Embryonic facial prominence (tissue), 1 donor: ENCODE data around the gene SCAMP2.
A peak's percentile ranks its signal among the peaks of the same experiment; 100 is the strongest.
"Not testable (repeated sequence)": the region's sequence is repeated elsewhere in the genome, so short reads cannot be mapped to it uniquely, and the experiment has no call there.

ENCODE experiments used
- DNase-seq: peaks from one replicate; pipeline ENCODE4 v3.0.0-alpha.2; 2016; ENCODE audit errors: extremely low spot score

SCAMP2 gene

DNA sequence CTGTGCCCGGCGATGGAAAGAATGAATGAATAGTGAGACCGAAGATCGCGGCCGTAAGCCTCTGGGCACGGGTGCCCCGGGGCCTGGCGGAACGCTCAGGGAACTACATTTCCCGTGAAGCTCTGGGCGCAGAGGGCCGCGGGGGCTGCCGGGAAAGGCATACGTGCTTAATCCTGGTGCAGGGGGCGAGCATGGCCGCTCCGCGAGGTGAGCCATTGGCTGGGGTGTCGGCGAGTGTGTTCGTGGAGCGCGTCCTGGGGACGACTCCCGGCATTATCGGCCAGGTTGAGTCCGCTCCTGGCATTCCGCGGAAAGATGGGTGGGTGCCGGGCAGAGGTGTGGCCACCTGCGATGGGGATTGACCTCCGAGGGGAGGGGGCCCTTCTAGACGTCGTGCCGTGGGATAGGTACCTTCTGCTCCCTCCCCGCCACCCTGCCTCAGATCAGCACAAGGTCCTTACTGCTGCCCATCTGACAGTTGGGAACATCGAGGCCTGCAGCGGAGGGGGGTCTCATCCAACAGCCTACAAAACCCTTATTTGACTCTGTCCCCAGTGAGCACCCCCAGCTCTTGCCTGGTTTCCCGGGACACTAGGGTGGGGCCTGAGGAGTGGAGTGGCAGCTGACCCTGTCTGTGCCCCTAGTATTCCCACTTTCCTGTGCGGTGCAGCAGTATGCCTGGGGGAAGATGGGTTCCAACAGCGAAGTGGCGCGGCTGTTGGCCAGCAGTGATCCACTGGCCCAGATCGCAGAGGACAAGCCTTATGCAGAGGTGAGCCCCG lies 16.9 kb upstream of the SCAMP2 start, which contains the start of gene MPI:
MPI (plus strand) TSS at position 160 of the 782 bp plus-strand sequence; CDS start at position 192, 32 bp downstream.
- peak; percentile 60 for DNase-seq

GRCh38 chr15:74889390-74889882 lies 16.3 kb upstream of the SCAMP2 start:
- DNase-seq, result no peak

GRCh38 chr15:74888716-74889115 lies 15.6 kb upstream of the SCAMP2 start:
- no peak for DNase-seq

DNA sequence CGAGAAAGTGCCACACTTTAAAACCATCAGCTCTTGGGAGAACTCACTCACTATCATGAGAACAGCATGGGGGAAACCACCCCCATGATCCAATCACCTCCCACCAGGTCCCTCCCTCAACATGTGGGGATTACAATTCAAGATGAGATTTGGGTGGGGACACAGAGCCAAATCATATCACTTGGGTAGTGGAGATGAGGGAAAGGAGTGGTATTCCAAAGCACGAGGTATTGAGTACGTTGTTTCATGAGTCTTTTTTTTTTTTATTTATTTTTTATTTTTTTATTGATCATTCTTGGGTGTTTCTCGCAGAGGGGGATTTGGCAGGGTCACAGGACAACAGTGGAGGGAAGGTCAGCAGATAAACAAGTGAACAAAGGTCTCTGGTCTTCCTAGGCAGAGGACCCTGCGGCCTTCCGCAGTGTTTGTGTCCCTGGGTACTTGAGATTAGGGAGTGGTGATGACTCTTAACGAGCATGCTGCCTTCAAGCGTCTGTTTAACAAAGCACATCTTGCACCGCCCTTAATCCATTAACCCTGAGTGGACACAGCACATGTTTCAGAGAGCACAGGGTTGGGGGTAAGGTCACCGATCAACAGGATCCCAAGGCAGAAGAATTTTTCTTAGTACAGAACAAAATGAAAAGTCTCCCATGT lies 14.5 kb upstream of the SCAMP2 start:
- DNase-seq, result not testable (repeated sequence)

DNA sequence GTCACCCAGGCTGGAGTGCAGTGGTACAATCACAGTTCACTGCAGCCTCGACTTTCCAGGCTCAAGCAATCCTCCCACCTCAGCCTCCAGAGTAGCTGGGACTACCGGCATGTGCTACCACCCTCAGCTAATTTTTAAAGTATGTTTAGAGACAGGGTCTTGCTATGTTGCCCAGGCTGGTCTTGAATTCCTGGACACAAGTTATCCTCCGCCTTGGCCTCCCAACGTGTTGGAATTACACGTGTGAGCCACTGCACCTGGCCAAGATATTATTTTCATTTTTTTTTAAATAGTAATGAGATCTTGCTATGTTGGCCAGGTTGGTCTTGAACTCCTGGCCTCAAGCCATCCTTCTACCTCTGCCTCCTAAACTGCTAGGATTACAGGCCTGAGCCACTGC lies 12.3 kb upstream of the SCAMP2 start:
- no peak for DNase-seq

DNA sequence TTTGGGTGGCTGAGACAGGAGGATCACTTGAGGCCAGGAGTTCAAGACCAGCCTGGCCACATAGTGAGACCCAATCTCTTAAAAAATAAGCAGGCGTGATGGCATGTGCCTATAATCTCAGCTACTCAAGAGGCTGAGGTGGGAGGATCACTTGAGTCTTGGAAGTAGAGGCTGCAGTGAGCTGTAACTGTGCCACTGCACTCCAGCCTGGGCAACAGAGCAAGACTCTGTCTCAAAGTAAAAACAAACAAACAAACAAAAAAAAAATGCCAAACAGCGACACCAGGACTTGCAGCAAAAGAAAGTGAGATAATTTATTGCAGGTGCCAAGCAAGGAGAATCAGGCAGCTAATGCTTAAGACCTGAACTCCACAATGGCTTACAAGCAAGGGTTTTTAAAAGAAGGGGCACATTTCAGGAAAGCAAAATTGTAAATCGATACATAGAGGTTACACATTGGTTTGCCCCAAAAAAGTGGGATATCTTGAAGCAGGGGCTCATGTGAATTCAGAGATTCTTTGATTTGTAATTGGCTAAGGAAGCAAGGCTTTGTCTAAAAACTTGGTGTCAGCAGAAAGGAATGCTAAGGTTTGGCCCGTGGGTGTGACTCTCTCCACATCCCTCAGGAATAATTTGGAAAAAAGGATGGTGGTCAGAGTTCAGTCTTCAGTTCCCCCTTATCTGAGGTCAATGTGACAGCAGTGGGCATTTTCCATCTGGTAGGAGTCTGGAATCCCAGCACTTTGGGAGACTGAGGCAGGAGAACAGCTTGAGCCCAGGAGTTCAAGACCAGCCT lies 11.5 kb upstream of the SCAMP2 start:
- no peak for DNase-seq

DNA sequence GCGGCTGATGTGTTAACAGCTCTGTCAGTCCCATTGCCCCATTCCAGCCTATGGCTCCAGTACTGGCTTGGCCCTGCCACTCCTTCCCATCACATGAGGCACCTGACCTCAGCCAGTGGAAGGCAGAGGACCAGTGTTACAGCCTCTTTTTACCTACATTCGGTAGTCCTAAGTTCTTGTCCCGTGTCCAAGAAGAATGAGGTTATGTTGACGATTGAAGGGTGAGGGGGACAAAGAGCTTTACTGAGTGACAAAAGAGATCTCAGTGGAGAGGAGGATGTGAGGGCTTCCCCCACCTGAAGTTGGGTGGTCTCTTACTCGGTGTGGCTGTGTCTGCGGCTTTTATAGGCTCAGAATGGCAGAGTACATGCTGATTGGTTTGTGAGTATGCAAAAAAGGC lies 9.4 kb upstream of the SCAMP2 start:
- DNase-seq, result no peak

DNA sequence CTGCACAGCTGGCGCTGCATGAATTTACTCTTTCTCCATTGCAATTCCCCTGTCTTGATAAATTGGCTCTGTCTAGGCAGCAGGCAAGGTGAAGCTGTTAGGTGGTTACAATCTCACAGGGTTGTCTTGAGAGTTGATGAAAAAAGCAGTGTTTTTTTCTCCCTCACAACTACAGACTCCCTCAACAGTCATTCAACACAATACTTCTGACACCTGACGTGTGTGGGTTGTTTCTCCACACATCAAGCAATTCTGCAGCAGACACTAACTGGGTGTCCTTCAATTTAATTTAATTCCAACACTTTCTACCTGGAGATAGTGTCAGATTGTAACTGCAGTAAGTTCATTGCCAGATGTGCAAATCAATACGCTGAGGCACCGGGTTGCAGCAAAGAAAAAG lies 5.1 kb upstream of the SCAMP2 start:
- DNase-seq, result no peak

GRCh38 chr15:74873756-74874424 lies 725 bp upstream of the SCAMP2 start:
- DNase-seq, result no peak

GRCh38 chr15:74872702-74873035 lies 496 bp downstream of the SCAMP2 start:
- no peak for DNase-seq

GRCh38 chr15:74870436-74871215 lies 2.5 kb downstream of the SCAMP2 start:
- no peak for DNase-seq

DNA sequence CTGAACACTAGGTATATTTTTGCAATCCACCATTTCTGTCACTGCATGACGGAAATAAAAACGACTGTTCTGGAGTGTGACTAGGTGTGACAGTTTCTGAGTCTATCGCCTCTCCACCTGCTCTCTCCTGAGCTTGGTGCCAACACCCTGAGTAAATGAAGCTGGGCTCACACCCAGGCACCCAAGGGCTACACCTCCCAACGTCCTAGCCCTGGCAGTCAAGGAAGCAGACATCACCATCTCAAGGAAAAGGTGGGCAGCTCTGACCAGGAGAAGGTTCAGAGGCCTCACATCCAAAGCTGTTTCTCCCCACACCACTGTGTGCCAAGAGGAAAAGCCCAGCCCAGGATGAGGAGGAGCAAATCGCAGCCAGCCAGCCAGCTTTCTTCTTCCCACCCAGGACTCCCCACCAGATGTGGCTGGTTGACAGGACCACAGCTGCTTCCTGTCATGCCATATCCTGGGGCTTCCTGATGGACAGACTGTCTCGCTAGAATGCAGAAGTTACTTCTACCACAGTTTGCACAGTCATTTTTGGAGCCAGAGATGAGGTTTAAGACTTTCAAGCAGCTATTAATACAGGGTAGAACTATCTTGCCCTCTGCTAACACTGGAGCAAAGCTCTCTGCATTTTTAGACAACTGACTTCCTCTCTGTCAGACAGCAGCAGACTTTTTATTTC lies 3.3 kb downstream of the SCAMP2 start:
- DNase-seq, result no peak

DNA sequence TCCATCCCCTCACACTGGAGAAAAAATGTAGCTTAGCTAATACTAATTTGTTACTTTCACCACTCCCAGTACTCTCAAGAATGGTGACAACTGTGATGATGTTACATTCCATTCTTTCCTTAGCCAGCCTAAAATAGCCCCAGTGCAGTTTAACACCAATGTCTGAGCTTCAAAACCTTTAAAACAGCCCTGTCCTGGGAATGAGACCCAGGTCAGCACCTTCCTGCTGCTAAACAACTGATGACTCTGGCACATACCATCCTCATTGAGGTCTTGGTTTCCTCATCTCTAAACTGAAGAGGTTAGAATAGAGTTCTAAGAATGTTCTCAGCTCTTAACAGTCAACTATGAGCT lies 3.8 kb downstream of the SCAMP2 start:
- no peak for DNase-seq

DNA sequence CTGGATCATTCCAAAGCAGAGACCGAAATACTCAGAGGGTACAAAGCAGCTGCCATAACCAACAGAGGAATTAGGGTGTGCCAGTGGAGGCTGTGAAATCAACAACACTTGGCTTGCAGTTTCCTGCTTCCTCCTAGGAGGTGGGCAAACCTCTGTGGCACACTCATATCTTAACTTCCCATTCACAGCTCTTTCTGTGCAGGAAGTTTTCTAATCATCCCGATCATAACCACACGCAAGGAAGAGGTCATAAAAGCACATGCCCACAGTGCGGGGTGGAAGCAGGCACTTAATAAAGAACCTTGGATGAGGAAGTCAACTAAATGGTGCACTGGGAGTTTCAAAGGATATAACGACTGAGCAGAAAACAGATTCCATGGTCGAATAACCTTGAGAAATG lies 5.1 kb downstream of the SCAMP2 start:
- no peak for DNase-seq

DNA sequence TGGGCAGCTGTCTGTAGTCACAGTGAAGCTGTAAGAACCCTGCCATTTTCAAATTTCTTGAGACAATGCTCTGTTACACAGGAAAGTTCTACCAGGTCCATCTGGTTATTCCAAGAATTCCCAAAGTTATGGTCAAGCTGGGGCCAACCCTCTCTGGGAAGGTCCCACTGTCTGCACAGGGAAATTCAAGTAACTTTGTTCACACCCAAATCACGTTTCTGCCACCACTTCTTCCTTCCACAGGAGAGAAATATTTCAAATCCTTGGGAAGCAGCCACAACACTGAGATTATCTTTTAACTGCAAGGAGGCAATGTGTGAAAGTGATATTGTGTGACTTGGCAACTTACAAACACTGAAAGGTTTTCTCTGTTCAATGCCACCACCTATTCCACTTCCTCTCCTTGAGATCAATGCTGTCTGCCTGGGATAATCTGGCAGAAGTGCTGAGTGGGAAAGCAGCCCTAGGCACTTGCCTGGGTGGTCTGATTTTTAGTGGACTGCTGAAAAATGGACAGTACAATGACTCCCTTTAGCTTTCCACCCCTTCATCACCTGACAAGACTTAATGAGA lies 5.6 kb downstream of the SCAMP2 start:
- DNase-seq, result no peak

GRCh38 chr15:74866090-74866489 lies 7.1 kb downstream of the SCAMP2 start:
- no peak for DNase-seq

- no peak for DNase-seq
Observed at GRCh38 chr15:74865316-74865715, 7.8 kb downstream of the SCAMP2 start.

DNA sequence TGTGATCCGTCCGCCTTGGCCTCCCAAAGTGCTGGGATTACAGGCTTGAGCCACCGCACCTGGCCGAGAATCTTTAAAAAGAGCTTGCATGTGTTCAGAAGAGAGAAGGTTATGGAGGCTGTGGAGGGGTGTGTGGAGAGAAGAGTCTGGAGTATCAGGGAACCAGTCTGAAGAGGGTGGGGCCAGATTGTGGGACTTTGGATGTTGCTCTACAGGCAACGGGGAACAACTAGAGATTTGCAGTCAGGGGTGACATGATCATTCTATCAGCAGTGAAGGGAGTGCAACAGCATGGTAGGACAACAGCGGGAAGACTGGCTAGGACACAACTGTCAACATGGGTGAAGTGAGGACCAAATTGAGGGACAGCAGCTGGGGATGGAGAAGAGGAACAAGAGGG lies 8.9 kb downstream of the SCAMP2 start:
- no peak for DNase-seq

DNA sequence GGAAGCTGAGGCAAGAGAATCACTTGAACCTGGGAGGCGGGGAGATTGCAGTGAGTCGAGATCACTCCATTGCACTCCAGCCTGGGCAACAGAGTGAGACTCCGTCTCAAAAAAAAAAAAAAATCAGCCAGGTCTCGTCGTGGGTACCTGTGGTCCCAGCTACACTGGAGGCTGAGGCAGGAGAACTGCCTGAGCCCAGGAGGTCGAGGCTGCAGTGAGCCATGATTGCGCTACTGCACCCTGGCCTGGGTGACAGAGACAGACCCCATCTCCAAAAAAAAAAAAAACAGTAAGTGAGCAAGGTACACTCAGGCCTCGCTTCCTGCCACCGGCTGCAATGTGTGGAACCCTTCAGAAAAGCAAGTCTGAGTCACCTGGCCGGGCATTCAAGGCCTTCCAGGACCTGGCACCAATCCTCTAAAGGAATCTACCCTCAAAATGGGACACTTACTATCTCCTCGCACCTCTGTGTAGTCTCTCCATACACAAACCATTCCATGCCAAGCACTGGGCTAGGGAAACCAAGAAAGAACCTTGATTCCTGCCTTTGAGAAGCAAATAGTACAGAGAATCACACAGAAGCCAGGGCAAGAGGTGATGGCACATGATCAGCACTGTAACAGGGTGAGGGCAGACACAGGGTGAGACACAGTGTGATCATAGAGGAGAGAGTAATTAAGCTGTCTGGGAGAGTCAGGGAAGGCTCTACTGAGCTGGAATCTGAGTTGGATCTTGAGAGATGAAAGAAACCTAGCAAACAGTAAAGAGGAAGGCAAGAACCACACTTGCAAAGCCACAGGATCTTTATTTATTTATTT lies 9.7 kb downstream of the SCAMP2 start:
- no peak for DNase-seq
